HFF-Myc (cell line): Measurements from ENCODE around the gene PRPF19.

ENCODE experiments used
- DNase-seq: peaks from one replicate; pipeline ENCODE4 v3.0.0-alpha.2; 2011; ENCODE audit warnings: low read depth; ENCODE audit errors: extremely low read depth
- H3K4me3 ChIP-seq: replicated peaks from 2 replicates; pipeline ENCODE4 v1.5.1; 2011; ENCODE audit warnings: low read depth, mild to moderate bottlenecking, control low read depth, low read length
- CTCF ChIP-seq: IDR thresholded peaks from 2 replicates; pipeline ENCODE4 v1.5.1; 2012; ENCODE audit warnings: mild to moderate bottlenecking, low read depth, low read length, control low read depth; ENCODE audit errors: missing control alignments

The PRPF19 gene

GRCh38 chr11:60844045-60844869, 62.1 kb downstream of the PRPF19 start:
- TF ChIP-seq CTCF = no peak
- DNase-seq = no peak
- H3K4me3 ChIP-seq = peak overlapping the region; percentile 100

- H3K4me3 ChIP-seq = peak overlapping the region; percentile 100
- TF ChIP-seq CTCF = no peak
- DNase-seq = no peak
Observed at GRCh38 chr11:60842668-60843600, 63.5 kb downstream of the PRPF19 start.

- TF ChIP-seq CTCF = no peak
- DNase-seq = peak; percentile 87
- peak within 1 kb of the TSS; percentile 100 for H3K4me3 ChIP-seq
Observed at GRCh38 chr11:60841797-60842667, 64.4 kb downstream of the PRPF19 start, which contains the start of gene CCDC86. TSS of gene CCDC86 (plus strand) at chr11:60842113. CDS start at chr11:60842125, 12 bp downstream.
